ENCODE results near the gene BORCS8. TPM values are rescaled to one million over a fixed set of nuclear protein-coding genes. Genes with fewer than 3 reads are reported as not detected.
A peak's percentile ranks its signal among the peaks of the same experiment; 100 is the strongest.

BORCS8 gene
- total RNA-seq, 2 donors from 2014 or later: 18.0 to 26.9 TPM

GRCh38 chr19:19191768-19192077 lies 229 bp downstream of the BORCS8 start:
- H3K36me3 ChIP-seq: no peaks in the 10 kb centered on the region
- H3K9me3 ChIP-seq: no peaks in the 10 kb centered on the region
- H3K4me1 ChIP-seq (replicated peaks): peaks cover 4% of the 10 kb centered on the region
- under 1% methylated on average over 17 of the region's 17 CpGs for WGBS
- no peaks in the 10 kb centered on the region for H3K27me3 ChIP-seq (replicated peaks; ENCODE audit: insufficient read depth)
- DNase-seq (ENCODE audit: low spot score): no peak
- H3K4me3 ChIP-seq: peak overlapping the region; percentile 73 to 85
- TF ChIP-seq, protein P1, sequence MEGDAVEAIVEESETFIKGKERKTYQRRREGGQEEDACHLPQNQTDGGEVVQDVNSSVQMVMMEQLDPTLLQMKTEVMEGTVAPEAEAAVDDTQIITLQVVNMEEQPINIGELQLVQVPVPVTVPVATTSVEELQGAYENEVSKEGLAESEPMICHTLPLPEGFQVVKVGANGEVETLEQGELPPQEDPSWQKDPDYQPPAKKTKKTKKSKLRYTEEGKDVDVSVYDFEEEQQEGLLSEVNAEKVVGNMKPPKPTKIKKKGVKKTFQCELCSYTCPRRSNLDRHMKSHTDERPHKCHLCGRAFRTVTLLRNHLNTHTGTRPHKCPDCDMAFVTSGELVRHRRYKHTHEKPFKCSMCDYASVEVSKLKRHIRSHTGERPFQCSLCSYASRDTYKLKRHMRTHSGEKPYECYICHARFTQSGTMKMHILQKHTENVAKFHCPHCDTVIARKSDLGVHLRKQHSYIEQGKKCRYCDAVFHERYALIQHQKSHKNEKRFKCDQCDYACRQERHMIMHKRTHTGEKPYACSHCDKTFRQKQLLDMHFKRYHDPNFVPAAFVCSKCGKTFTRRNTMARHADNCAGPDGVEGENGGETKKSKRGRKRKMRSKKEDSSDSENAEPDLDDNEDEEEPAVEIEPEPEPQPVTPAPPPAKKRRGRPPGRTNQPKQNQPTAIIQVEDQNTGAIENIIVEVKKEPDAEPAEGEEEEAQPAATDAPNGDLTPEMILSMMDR (IDR thresholded peaks at IDR 0.05): no peak
- TF ChIP-seq POLR2A (IDR thresholded peaks at IDR 0.05) (no peak), POLR2AphosphoS5 (IDR thresholded peaks at IDR 0.05) (no peak)
- intact Hi-C loops (cut with DNase I): loop anchor here (5.0 kb wide), 1 partner anchor 131 kb away; the partner anchor contains the start of genes MAU2 and SUGP1
- H3K27ac ChIP-seq: peak overlapping the region; percentile 98

GRCh38 chr19:19186742-19187141 lies 5.2 kb downstream of the BORCS8 start:
- no peak for DNase-seq (ENCODE audit: low spot score)
- H3K4me1 ChIP-seq (replicated peaks): peaks cover 4% of the 10 kb centered on the region
- H3K9me3 ChIP-seq: no peaks in the 10 kb centered on the region
- no peaks in the 10 kb centered on the region for H3K27me3 ChIP-seq (replicated peaks; ENCODE audit: insufficient read depth)
- TF ChIP-seq, protein P1 (IDR thresholded peaks at IDR 0.05): no peak
- TF ChIP-seq POLR2AphosphoS5 (IDR thresholded peaks at IDR 0.05): no peak
- TF ChIP-seq POLR2A (IDR thresholded peaks at IDR 0.05): no peak
- H3K27ac ChIP-seq: no peak overlapping the region
- H3K36me3 ChIP-seq: peaks cover 3 to 5% of the 10 kb centered on the region in 2 donors
- intact Hi-C loops (cut with DNase I): no loop called here
- H3K4me3 ChIP-seq: no peak overlapping the region
- 93% methylated on average over 14 of the region's 14 CpGs for WGBS

GRCh38 chr19:19185853-19186740 lies 5.9 kb downstream of the BORCS8 start:
- no peak overlapping the region for H3K27ac ChIP-seq
- H3K4me3 ChIP-seq: no peak overlapping the region
- TF ChIP-seq POLR2AphosphoS5 (IDR thresholded peaks at IDR 0.05) (no peak), POLR2A (IDR thresholded peaks at IDR 0.05) (no peak)
- TF ChIP-seq, protein P1 (IDR thresholded peaks at IDR 0.05): peak in 3 of 4 experiments; percentile 23 to 37 (median 28)
- H3K36me3 ChIP-seq: peaks cover 3 to 8% of the 10 kb centered on the region in 2 donors
- 59% methylated on average over 9 of the region's 9 CpGs for WGBS
- H3K9me3 ChIP-seq: no peaks in the 10 kb centered on the region
- peaks cover 4% of the 10 kb centered on the region for H3K4me1 ChIP-seq (replicated peaks)
- intact Hi-C loops (cut with DNase I): no loop called here
- no peak for DNase-seq (ENCODE audit: low spot score)
- H3K27me3 ChIP-seq (replicated peaks; ENCODE audit: insufficient read depth): no peaks in the 10 kb centered on the region

GRCh38 chr19:19181488-19181998 lies 10.4 kb downstream of the BORCS8 start:
- peaks cover 3 to 8% of the 10 kb centered on the region in 2 donors for H3K36me3 ChIP-seq

DNA sequence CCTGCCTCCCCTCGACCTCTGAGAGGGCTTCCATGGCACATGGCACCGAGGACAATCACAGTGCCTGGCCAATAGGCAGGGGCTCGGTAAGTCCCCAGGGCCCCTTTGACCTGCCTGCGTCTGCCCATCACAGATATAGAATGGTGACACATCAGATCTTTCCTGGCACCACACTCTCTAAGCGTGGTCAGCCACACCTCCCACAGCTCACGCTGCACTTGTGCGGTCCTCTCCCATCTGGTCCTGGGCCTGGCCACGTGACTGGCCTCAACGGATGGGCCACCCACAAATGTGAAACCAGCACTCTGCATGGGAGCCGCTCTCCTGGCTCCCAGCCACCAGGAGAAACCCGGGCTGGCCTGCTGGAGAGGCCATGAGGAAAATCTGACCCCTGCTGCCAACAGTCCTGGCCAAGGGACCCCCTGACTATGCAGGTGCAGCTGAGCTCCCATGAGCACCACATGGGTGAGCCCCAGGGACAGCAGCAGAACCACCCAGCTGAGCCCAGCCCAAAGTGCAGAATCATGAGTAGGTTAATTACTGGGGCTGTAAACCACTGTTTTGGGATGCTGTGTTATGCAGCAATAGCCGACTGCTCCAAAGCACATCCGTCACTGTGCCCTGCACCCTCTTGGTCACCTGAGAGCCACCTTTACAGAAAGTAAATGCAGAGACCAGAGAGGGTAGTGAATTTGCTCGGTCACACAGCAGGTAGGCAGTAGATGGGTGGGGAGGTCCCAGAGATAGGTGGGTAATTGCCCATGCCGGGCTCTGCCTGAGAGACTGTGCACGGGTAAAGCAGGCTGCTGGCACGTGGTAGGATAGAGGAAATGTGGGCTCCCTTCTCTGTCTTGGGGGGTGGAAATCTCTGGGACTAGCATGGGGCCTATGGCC lies 12.2 kb downstream of the BORCS8 start:
- no peaks in the 10 kb centered on the region for H3K9me3 ChIP-seq
- TF ChIP-seq, protein P1 (IDR thresholded peaks at IDR 0.05): no peak
- no peak for TF ChIP-seq POLR2A (IDR thresholded peaks at IDR 0.05)
- no peak for TF ChIP-seq POLR2AphosphoS5 (IDR thresholded peaks at IDR 0.05)
- no peaks in the 10 kb centered on the region for H3K4me1 ChIP-seq (replicated peaks)
- H3K36me3 ChIP-seq: peaks cover 3 to 8% of the 10 kb centered on the region in 2 donors
- intact Hi-C loops (cut with DNase I): no loop called here
- WGBS: 94% methylated on average over 16 of the region's 17 CpGs
- no peak for DNase-seq (ENCODE audit: low spot score)
- H3K27ac ChIP-seq: no peak overlapping the region
- no peak overlapping the region for H3K4me3 ChIP-seq
- no peaks in the 10 kb centered on the region for H3K27me3 ChIP-seq (replicated peaks; ENCODE audit: insufficient read depth)

More at GRCh38 chr19:19181488-19181998, 10.4 kb downstream of the BORCS8 start:
- Histone ChIP-seq H3K4me3 (no peak overlapping the region), H3K4me1 (replicated peaks) (no peaks in the 10 kb centered on the region), H3K9me3 (no peaks in the 10 kb centered on the region), H3K27me3 (replicated peaks; ENCODE audit: insufficient read depth) (no peaks in the 10 kb centered on the region), H3K27ac (no peak overlapping the region)
- intact Hi-C loops (cut with DNase I): no loop called here
- TF ChIP-seq POLR2A (IDR thresholded peaks at IDR 0.05): no peak
- 89% methylated on average over 9 of the region's 9 CpGs for WGBS
- DNase-seq (ENCODE audit: low spot score): no peak

All from prostate gland (tissue), 2 donors.